Hematopoietic multipotent progenitor cell treated with erythropoietin and hydrocortisone succinate and interleukin-3 and kit ligand, for 4 days (in vitro differentiated cells): ENCODE measurements around the gene MGLL.

Experiments
- DNase-seq: peaks from one replicate; pipeline ENCODE4 v3.0.0-alpha.2; 2015

Gene MGLL

DNA sequence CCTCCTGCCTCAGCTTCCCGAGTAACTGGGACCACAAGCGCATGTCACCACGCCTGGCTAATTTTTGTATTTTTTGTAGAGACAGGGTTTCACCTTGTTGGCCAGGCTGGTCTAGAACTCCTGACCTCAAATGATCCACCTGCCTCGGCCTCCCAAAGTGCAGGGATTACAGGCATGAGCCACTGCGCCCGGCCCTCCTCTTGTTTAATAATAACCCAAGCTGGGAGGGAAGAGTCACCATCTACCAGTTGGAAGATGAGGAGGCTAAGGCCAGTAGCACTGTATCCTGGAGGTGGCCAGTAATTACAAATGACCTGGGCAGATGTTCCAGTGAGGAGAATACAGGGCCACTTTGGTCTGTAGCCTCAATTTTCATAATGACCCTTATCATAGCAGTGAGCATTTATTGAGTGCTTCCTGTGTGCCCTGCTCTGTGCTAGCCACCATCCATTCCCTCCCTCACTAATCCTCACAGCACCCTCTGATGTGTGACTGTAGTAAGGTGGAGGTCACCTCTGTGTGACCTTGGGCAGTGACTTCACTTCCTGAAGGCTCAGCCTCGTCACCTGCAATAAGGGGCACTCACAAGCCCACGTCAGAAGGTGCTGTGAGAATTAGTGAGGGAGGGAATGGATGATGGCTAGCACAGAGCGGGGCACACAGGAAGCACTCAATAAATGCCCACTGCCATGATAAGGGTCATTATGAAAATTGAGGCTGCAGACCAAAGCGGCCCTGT, 85.3 kb downstream of the MGLL start:
- no peak for DNase-seq

DNA sequence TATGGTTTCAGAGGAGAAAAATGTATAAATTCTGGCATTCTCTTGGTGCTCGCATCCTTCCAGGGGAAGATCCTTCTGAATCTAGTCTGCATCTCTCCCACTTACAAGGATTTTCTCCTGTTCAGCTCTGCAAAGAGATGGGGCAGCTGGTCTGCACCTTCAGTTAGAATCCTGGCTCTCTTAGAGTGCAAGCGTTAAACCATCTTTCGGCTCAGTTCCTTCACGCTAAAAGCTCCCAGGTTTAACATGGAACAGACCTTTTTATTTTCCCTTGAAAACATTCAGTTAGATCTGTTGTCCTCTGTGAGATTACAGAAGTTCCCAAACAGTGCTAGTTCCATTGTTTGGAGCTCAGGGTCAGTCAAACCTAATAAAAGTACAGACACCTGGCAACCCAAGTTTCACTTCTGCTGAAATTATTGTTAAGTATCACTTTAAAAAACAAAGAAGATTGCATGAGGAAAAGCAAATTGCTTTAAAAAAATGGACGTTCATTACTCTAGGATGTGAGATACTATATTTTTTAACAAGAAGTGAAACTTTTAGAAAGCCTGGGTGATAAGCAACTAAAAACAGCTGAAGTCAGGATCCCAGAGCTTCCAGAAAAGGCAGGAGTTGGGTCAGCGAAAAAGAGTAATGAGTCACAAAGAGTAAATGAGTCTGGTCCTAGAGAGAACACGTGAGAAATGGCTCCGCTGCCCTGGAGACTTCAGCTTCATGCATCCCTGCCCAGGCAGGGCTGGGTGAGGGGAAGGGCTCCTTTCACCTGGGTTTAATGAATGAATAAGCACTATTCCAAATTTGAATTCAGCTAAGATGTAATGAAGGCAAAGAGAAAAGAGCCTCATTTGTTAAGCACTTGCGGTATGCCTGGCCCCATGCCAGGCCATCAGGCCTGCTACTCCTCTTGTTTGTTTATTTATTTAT, 86.3 kb downstream of the MGLL start:
- DNase-seq: peak; percentile 30

DNA sequence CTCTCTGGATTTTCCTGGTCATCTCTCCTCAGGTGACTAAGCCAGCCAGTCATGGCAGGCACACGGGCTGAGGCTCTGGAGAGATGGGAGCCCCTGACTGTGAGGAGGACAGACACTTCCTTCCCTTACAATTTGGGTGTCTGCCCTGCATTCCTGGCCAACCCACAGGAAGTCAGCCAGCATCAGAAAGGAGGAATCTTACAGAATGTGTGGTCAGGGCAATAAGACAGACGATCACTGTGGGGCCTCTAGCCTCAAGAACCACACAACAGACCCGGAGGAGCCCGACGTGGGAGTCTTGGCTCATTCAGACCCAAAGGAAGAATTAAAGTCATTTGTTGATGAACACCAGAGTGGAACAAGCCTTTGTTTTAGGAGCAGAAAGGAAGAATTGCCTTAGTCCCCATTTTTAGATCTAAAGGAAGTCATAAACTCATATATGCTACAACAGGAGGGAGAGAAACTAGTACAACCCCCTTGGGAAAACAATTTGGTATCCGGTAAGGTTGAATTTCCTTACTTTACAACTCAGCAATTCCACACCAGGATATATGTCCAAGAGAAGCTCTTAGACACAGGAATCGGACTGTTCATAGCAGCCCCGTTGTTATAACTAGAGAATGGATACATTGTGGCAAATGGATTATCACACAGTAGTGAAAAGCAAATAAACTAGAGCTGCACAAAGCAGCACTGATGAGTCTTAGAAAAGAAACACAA, 87.4 kb downstream of the MGLL start:
- peak; percentile 67 for DNase-seq

DNA sequence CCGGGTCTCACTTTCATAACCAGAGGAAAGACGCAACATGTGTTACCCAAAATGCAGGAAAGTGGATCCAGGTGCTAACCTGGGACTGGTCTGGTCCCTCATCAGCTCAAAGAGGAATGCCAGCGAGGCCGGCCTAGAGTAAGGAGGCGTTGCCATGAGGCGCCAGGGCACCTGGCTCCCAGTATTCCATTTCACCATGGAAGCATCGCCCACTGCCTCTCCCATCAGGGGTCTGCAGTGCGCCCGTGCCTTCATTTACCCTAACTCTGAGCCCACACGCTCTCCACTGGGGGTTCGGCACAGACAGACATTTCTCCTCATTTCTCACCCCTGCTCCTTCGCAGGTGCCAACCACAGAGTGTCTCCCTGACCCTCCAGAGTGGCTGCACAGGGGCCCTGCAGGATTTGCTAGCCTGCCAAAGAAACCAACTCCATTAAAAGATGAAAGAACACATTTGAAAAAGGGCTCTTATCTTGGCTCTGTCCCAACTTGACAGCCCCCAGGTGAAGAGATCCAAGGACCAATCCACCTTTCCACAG, 88.1 kb downstream of the MGLL start:
- DNase-seq: no peak

DNA sequence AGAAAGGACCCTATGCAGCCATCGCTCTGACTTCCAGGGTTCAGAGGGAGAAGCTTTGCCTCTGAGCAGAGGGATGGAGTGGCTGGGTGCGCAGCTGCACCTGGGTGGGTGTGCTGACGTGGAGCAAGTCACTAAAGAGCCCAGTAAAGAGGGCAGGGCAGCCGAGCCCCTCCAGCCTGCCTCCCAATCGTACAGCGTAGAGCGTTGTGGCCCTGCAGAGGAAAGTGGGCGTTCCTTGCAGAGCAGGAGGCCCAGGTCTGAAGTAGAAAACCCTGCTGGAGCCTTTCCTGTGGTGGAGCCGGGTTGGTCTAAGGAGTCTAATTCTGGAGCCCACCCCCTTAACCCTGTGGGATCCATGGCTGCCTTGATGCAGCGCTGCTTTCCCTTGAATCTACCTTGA, 88.5 kb downstream of the MGLL start:
- no peak for DNase-seq

DNA sequence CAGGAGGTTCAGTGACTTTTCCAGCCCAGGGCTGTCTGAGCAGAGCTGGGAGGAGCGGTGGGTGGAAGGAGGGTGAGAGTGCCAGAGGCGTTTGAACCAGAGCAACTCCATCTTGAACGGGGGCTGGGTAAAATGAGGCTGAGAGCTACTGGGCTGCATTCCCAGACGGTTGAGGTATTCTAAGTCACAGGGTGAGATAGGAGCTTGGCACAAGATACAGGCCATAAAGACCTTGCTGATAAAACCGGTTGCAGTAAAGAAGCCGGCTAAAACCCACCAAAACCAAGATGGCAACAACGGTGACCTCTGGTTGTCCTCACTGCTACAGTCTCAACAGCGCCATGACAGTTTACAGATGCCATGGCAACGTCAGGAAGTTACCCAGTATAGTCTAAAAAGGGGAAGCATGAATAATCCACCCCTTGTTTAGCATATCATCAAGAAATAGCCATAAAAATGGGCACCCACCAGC, 89.4 kb downstream of the MGLL start:
- DNase-seq: peak; percentile 83

DNA sequence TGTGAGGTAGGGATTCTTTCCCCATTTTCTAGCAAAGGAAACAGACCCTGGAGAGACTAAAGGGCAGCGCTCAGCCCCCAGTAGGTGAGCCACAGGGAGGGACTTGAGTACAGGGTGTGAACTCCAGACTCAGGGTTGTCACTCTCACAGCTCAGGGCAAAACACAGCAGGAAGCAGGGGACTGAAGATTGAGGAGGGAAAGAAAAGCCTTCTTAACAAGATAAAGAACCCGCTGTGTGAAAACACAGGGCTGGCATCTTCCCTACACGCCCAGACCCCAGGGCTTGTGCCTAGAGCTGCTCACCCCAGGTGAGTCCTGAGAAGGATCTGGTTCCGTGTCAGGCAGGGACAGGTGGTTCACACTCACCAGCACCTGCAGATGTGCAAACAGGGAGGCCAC, 90.0 kb downstream of the MGLL start:
- DNase-seq: peak; percentile 86

DNA sequence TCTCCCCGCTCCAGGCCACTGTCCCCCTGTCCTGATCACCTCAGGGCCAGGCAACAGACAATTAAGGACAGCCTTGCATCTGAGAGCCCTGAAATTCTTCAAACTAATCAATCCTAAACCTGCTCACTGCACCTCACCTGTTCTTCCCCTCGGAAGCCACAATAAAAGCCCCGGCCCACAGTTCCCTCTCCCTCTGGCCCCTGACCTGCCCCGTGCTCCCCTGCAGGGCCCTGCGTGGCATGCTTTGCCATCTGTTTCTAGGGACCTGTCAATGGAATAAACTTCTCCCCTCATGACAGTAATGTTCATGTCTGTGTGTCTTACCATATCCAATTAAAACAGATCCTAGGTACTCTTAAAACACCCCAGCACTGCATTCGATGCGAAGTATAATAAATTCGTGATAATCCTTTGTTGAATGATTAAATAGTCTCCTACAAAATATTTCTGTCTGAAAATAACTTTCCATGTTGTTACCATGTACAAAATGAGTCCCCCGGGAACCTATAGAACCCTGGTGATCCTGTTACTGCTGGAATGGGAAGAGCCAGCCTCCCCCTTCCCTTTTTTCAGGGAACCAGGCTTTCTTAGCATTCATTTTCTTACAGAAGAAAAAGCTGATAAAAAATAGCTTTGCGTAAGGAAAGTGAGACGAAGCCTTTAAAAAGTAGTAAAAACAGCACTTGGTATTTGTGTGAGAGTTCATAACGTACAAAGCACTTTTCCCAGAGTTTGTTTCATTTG, 90.6 kb downstream of the MGLL start:
- DNase-seq: no peak

DNA sequence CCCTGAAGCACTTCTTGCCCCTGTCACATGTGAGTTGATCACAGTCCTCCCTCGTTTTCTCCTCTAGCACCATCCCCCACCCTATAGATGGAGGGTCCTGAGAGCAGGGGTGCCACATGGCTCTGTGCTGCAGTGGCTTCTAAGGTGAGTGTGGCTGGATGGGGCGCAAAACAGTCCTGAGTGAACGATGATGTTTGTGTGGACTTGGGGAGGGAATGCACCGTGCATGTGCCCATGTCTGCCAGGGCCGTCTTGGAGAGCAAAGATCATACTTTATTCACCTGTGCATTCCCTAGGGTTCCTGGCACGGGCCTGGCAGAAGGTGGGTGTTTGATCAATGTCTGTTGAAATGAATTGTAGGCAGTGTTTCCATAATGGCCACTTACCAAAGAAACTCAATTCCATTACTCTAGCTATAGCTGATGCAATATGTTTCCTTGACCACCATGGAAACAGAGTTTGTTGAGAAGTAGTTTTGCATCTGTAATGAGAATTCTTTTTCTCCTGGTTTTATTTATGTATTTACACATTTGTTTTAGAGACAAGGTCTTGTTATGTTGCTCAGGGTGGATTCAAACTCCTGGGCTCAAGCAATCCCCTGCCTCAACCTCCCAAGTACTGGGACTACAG, 91.5 kb downstream of the MGLL start:
- no peak for DNase-seq

DNA sequence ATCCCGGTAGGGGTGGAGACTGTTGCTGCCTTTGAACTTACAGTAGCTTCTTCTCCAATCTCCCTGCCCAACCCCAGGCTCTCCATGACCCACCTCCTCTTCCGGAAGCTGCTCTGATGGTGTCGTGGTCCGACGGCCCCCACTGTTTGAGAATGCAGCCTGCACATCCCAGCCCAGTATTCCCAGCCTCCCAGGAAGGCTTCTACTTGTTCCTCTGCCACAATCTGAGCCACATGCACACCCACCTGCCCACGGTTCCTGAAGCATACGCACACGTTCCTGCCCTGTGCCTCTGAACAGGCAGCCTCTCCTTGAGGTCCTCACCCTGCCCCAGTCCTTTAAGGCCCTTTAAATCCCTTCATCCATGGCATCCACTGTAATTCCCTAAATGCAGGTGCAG, 92.1 kb downstream of the MGLL start:
- no peak for DNase-seq

DNA sequence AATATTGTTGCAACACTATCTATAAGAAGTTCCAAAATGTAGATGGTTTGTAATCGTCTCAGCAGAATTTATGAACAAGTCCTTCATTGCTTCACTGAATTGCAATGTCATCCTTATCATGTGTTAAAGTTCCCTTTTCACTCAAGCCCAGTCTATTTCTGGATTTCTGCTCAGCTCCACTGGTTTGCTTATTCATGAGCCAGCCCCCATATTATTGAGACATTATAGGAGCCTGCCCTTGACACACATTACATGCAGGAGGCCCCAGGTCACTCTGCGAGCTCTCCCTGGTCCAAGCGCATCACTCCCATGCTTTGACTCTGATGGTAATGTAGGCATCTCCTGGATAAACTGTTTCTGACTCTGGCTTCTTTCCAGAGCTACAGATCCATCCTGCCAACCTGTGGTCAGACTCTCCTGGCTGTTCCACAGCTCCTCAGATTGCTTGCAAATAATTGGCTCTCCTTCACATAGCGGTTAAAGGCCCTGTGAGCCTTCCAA, 92.7 kb downstream of the MGLL start:
- peak; percentile 89 for DNase-seq

DNA sequence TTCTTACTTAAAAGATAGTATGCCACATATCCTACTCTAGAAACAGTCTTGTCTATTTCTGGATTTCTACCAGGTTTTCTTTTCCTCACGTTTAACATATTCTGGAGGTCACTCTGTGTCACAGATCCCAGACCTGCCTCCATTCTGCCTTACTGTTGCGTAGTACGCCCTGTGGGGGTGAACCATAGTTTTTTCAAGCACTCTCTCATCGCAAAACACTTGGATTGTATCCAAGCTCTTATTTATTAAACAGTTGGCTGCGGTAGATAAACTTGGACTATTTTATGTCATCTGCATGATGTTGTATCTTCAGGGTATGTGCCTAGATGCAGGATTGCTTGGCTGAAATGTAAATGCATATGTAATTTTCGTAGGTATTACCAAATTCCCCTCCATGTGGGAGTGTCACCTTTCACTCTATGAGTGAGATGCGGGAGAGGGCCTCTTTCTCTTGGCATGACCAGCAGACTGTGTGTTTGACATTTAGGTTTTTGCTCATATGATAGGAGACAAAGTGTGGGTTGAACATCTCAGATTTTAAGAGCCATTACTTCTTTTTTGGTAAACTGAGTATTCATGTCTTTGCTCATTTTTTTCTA, 93.8 kb downstream of the MGLL start:
- DNase-seq: peak; percentile 58

DNA sequence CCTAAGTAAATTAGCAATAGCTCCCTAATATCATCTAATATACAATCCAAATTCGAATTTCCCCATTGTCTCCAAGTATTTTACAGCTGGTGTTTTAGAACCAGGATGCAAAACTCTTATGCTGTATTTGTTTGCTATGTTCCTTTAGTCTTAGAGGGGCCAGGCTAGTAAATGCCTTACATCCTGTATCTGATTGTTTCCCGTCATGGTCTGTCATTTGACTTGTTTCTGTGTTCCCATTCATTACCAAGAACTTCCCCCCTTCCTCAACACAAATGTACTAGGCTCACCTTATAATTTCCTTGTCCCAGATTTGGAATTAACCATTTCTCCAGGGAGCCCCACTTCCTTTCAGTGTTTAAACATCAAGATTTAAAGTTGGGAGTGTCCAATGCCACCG, 95.4 kb downstream of the MGLL start:
- DNase-seq: no peak

DNA sequence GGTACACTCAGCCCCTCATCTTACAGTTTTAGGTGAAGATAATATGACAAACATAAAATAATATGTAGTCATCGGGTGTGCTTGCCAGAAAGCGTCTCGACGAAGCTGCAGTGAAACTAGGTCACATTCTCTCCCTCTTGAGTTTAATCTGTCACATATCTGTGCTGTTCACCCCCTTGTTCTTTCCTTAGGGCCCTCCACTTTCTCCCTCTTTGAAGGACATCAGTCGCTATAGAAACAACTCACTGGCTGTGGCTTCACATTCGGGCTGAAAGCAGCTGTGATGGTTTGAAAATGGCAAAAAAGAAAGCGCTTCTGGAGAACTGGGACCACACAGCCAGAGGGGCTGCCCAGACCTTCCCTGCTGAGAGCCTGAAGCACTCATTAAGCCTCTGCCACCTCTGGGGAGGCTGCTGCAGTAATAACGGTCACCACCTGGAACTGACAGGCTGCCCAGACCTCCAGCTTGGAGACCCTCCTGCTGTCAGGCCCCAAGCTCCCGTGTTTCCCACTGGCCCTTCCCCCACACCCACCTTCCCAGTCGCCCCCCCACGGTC, 99.2 kb downstream of the MGLL start:
- no peak for DNase-seq

DNA sequence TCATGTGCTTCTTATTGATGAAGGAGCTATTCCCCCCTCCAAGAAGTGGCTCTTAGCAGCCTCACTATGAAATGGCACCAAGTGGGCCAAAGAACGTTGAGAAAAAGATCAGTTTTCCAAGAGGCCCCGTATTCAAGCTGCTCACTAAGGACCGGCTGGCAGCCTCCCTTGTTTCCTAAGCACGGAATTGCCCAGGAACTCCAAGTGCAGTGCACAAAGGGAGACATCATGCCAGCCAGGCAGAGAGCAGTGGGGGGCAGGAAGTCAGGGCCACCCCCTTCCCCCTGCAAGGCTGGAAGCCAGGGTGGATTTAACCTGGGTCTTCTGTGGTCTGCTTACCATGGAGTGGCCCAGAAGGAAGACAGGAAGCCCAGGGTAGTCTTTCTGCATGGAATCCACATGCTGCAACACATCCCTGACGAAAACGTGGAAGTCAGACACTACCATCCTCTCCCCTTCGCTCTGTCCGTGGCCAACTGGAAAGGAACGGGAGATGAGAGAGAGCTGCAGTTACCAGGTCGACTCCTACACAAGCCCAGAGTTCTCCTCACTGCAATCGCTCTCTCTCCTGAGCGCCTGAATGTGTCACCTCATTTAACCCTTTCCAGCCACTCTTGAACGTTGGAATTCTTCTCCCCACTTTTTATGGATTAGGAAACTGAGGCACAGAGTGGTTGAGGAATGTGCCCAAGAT, 100.1 kb downstream of the MGLL start:
- no peak for DNase-seq

DNA sequence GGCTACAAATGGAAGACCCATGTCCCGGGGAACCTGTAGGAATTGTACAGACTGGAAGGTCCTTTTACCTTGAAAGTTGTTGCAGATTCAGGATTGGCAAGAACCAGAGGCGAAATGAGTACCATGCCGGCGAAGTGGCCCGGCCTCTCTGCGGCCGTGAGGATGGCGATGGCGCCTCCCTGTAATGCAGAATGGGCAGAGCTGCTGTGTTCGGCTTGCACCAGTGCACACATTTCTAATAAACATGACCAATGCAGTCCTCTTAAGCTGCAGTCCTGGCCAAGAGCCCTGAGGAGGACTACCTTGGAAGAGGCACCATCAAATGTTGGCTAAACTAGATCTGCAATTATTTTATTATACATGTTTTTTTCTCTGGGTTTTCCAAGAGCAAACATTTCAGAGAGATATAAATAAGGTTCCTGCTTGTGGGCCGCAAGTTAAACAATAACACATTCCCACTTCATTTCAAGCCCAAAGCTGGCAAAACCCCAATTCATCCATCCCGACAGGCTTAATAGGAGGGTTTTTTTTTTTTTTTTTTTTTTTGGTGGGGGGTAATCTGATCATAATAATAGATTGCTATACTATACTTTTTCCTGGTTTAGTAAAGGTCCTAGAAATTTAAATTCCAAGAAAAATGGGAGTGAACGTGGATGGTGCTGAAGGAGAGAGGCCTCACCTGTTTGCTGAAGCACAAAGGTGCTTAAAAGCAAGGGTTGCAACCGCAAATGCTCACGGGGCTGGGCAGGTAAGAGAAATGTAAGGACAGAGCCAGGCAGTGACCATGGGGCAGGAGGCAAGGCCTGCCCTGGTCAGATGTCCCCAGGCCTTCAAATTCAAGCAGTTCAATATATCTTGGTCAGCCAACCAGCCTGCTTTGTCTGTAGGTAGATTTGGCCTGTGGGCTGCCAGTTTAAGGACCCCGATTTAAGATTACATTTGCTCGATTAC, 101.1 kb downstream of the MGLL start:
- DNase-seq: no peak

DNA sequence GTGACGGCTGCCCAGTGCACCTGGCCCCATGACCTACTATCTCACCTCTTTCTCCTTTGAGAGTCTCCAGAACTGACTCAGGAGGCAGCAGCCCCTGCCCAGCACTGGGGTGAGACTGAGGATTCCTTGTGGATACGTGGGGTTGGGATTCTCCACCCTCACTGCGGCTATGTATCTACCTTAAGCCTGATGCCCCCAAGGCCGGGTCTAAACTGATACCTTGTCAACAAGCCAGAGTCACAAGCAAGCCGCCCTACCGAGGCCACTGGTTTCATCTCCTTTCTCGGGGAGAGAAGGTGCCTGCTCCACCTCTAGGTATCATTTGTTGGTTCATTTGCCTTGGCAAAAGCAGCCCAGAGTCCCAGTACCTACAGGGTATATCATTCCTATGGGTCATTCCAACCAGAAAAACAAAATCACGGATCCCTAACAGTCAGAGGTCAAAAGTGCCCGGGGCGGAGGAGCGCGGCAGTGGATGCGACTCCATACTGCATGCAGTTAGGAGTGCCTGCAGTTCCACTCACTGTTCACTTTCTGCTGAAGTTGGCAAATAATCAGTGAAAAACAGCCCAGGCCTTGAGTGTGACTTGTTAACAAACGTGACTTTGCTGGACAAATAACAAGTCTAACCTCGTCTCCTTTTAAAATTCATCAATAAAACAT, 102.0 kb downstream of the MGLL start:
- DNase-seq: no peak

DNA sequence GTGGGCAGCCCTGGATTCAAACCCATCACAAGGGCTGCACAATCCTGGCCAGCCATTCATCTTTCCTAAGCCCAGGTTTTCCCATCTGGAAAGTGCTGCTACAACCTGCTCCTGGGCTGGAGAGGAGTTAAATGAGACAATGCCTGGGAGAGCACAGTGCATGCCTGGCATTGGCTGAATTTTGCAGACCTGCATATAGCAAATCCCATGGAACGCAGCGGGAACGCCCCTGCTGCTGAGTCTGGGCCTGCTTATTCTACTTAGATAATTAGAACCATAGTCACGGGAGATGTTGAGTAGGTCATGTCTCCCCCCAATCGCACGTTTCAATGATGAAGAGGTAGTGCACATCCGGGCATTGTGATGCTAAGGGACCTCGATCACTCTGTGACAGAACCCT, 102.9 kb downstream of the MGLL start:
- DNase-seq: no peak

DNA sequence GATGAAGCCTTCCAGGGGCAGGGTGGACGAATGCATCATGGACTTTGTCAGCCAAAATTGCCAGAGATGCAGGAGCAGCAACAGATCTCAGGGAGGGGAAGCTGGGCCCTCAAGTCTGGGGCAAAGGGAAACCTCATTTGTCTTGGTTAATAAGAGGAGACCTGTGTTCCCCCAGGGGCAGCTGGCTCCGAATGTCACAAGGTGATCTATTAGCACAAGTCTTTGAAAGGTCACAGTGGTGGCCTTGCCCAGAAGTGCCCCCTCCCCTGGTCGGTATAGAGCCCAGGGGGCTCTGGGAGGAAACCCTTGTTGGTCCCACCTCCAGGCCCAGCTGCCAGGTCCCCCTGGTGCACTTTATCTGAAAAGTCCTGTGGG, 103.4 kb downstream of the MGLL start:
- no peak for DNase-seq
